A549 (cell line): Measurements from ENCODE around the gene USP32. TPM values are rescaled to one million over a fixed set of nuclear protein-coding genes. Genes with fewer than 3 reads are reported as not detected.

Experiments used
- ATAC-seq, 2 experiments: fragments of 200-7000 bp in 1 of 2; fragments of >200 bp in 1 of 2; cut with Nextera tagmentation in 1 of 2; cut with Tn5 transposase in 1 of 2; 3 replicates each; pipeline versions ENCODE4 v1.8.0 to v1.9.1; 2018 to 2020; ENCODE audit warnings: mild to moderate bottlenecking in 1 of 2, moderate library complexity in 1 of 2
- CTCF ChIA-PET: fragments of 300-600 bp; sonication (Branson Sonifier 250); formaldehyde crosslinking; extraction: SDS; loops from one replicate; lab custom pipeline; 2021; ENCODE audit warnings: antibody characterized with exemption, inconsistent platforms; lab: Yijun Ruan, JAX
- POLR2A ChIA-PET: fragments of 350-600 bp; formaldehyde crosslinking; extraction: SDS; loops from one replicate; lab custom pipeline; 2021; ENCODE audit warnings: antibody characterized with exemption, inconsistent platforms; lab: Yijun Ruan, JAX
- DNase-seq, 2 experiments: peaks; one replicate each; pipeline versions ENCODE4 v3.0.0 to v3.0.0-alpha.2; 2011 to 2016; ENCODE audit warnings: low read depth in 1 of 2, low spot score in 1 of 2
- FAIRE-seq: peaks from 2 replicates; lab custom pipeline; 2011; peaks lifted over from hg19 to GRCh38; lab: Jason Lieb, UNC
- H3K27ac ChIP-seq, 2 experiments: fragments of >200 bp; sonication (Bioruptor Twin); formaldehyde crosslinking; 3 replicates each; pipeline ENCODE4 v1.5.1; 2016 to 2017
- H3K4me1 ChIP-seq: fragments of >200 bp; sonication (Bioruptor Twin); formaldehyde crosslinking; 3 replicates; pipeline ENCODE4 v1.6.1; 2016
- H3K4me2 ChIP-seq: fragments of >200 bp; sonication (Bioruptor Twin); formaldehyde crosslinking; 3 replicates; pipeline ENCODE4 v1.6.1; 2016
- H3K4me3 ChIP-seq: fragments of >200 bp; sonication (Bioruptor Twin); formaldehyde crosslinking; 3 replicates; pipeline ENCODE4 v1.5.1; 2016
- H3K9me3 ChIP-seq: fragments of >200 bp; sonication (Bioruptor Twin); formaldehyde crosslinking; 3 replicates; pipeline ENCODE4 v1.6.1; 2016
- CEBPB ChIP-seq, 2 experiments: fragments of >200 bp in 1 of 2; sonication (Bioruptor Twin) in 1 of 2; formaldehyde crosslinking in 1 of 2; IDR thresholded peaks; 2 replicates each; pipeline ENCODE4 v1.6.1; 2012 to 2016
- CHD4 ChIP-seq: fragments of 200-600 bp; sonication (generic); IDR thresholded peaks from 2 replicates; pipeline ENCODE4 v1.6.1; 2016; ENCODE audit warnings: antibody characterized with exemption, mild to moderate bottlenecking, borderline replicate concordance
- GATA3 ChIP-seq: IDR thresholded peaks from 2 replicates; pipeline ENCODE4 v1.6.1; 2012; ENCODE audit warnings: borderline replicate concordance
- HDAC2 ChIP-seq: fragments of 200-600 bp; sonication (generic); IDR thresholded peaks from 2 replicates; pipeline ENCODE4 v1.6.1; 2016
- HOXA7 ChIP-seq: fragments of 250-450 bp; sonication (Bioruptor Pico); IDR thresholded peaks from 2 replicates; pipeline ENCODE4 v1.5.0; 2020; ENCODE audit warnings: mild to moderate bottlenecking, moderate library complexity
- HOXB5 ChIP-seq: fragments of 250-450 bp; sonication (Bioruptor Pico); IDR thresholded peaks from 2 replicates; pipeline ENCODE4 v1.5.0; 2020; ENCODE audit warnings: mild to moderate bottlenecking, moderate library complexity
- JUN ChIP-seq, 2 experiments: fragments of >200 bp; sonication (Bioruptor Twin); formaldehyde crosslinking; IDR thresholded peaks; 2 replicates in 1 of 2; 3 replicates in 1 of 2; pipeline ENCODE4 v1.6.1; 2016 to 2017
- MAFK ChIP-seq: fragments of 450-650 bp; IDR thresholded peaks from 2 replicates; pipeline ENCODE4 v1.6.1; 2014; ENCODE audit not compliant: partially characterized antibody
- MYC ChIP-seq: IDR thresholded peaks from 2 replicates; pipeline ENCODE4 v1.6.1; 2012; ENCODE audit warnings: mild to moderate bottlenecking, inconsistent platforms, low read length, improper control_type of control experiment, borderline replicate concordance
- NFE2L2 ChIP-seq: fragments of 150-350 bp; conservative IDR thresholded peaks from 2 replicates; pipeline ENCODE4 v1.6.1; 2014; ENCODE audit warnings: low read length
- NPAS2 ChIP-seq: fragments of 250-450 bp; sonication (Bioruptor Pico); IDR thresholded peaks from 2 replicates; pipeline ENCODE4 v1.8.0; 2022; ENCODE audit warnings: mild to moderate bottlenecking, moderate library complexity, borderline replicate concordance
- PHF8 ChIP-seq: fragments of 200-600 bp; sonication (generic); IDR thresholded peaks from 2 replicates; pipeline ENCODE4 v1.6.1; 2016; ENCODE audit warnings: low read depth, mild to moderate bottlenecking, antibody characterized with exemption, moderate library complexity, borderline replicate concordance
- POLR2A ChIP-seq: IDR thresholded peaks from 2 replicates; pipeline ENCODE4 v1.6.1; 2012; ENCODE audit warnings: mild to moderate bottlenecking, low read length
- RARB ChIP-seq: fragments of 250-450 bp; sonication (Bioruptor Pico); IDR thresholded peaks from 2 replicates; pipeline ENCODE4 v1.8.0; 2021; ENCODE audit warnings: mild to moderate bottlenecking, moderate library complexity
- RCOR1 ChIP-seq: fragments of 150-350 bp; IDR thresholded peaks from 2 replicates; pipeline ENCODE4 v1.6.1; 2014; ENCODE audit warnings: antibody characterized with exemption, low read length, low read depth
- RNF2 ChIP-seq: fragments of 200-600 bp; sonication (generic); IDR thresholded peaks from 2 replicates; pipeline ENCODE4 v1.6.1; 2016; ENCODE audit warnings: low read depth, mild to moderate bottlenecking, antibody characterized with exemption, moderate library complexity, borderline replicate concordance
- SREBF2 ChIP-seq: fragments of 450-650 bp; IDR thresholded peaks from 2 replicates; pipeline ENCODE4 v1.6.1; 2014; ENCODE audit warnings: mild to moderate bottlenecking, moderate library complexity
- ZC3H11A ChIP-seq: fragments of 450-650 bp; IDR thresholded peaks from 2 replicates; pipeline ENCODE4 v1.6.1; 2014; ENCODE audit warnings: antibody characterized with exemption, mild to moderate bottlenecking
- WGBS: methylation state at CpG from one replicate; pipeline ENCODE4 v1.1.6; 2017; ENCODE audit errors: missing lambda C conversion rate; 5-methylcytosine and 5-hydroxymethylcytosine counted together
- polyA plus RNA-seq, 4 experiments: library from polyadenylated mRNA; depleted of rRNA in 3 of 4; stranded (reverse); fragments of >200 nt; fragmentation: RNase III in 1 of 4; extraction: RNeasy Plus Mini Kit Qiagen cat#74134 plus additional on column Dnase treatment in 1 of 4; gene quantifications; 2 replicates in 3 of 4; 3 replicates in 1 of 4; pipeline ENCODE4 v1.2.3, GENCODE V29; 2011 to 2017
- TF ChIP-seq, protein P1 (sequence below): fragments of 250-450 bp; sonication (Bioruptor Pico); IDR thresholded peaks from 2 replicates; pipeline ENCODE4 v1.5.0; 2020; ENCODE audit warnings: low read depth, mild to moderate bottlenecking, moderate library complexity
- TF ChIP-seq, protein P2 (sequence below): fragments of >200 bp; sonication (Bioruptor Twin); formaldehyde crosslinking; IDR thresholded peaks from 3 replicates; pipeline ENCODE4 v1.5.1; 2016
- TF ChIP-seq, protein P3 (sequence below): fragments of >200 bp; sonication (Bioruptor Twin); formaldehyde crosslinking; IDR thresholded peaks from 3 replicates; pipeline ENCODE4 v1.6.1; 2016
- TF ChIP-seq, protein P4 (sequence below): fragments of >200 bp; sonication (Bioruptor Twin); formaldehyde crosslinking; IDR thresholded peaks from 2 replicates; pipeline ENCODE4 v1.6.1; 2016

The USP32 gene
- polyA plus RNA-seq, 2 of the 4 experiments (the other 2 are of a cell fraction): 35.4 to 52.2 TPM

DNA sequence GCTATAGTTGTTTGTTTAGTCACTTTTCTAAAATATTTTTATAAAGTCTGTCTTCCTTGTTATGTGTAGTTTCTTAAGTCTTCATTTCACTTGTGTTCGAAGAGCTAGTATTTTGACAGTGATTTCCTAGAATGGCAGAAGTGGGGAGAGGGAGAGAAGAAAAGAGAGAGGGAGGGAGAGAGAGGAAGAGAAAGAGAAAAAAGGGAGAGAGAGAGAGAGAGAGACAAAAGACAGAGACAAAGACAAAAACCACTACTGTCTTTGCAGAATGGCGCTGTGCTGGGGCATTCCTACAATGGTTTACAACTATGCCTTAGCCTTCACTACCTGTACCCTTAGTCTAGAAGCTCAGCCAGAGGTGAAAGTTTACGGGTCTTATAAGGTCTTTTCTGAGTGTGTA is 151.6 kb downstream of the USP32 start:
- FAIRE-seq: no peak
- WGBS: 93% methylated on average over 3 of the region's 3 CpGs

DNA sequence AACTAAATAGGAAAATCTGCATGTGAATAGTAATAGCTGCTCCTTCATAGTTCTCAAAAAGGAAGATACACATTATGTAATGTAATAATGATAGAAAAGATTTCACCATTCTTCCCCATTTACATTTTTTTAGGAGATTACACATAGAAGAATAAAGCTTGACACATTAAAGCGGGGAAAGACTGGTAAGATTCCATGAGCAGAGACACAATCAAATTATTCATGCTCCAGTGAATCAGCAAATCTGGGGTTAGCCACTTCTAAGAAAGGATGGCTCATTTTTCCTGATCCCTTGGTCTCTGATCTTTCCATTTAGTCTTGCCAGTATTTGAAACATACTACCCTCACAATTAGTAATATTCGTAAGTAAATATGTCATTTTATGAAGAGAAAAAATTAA is 160.2 kb downstream of the USP32 start:
- TF ChIP-seq PHF8 (no peak), MAFK (no peak)
- peak; percentile 32 for FAIRE-seq

More for the DNA sequence above, 151.6 kb downstream of the USP32 start:
- no peaks in the 10 kb centered on the region for H3K9me3 ChIP-seq
- no peaks in the 10 kb centered on the region for H3K4me1 ChIP-seq
- CTCF ChIA-PET: interaction anchor here (0.6 to 6.2 kb wide), 4 partner anchors 10 to 144 kb away, joined by 3 to 28 read pairs (median 3); no protein-coding TSS in a partner anchor
- no peak overlapping the region for H3K27ac ChIP-seq
- no peak for ATAC-seq
- H3K4me3 ChIP-seq: no peak overlapping the region
- POLR2A ChIA-PET: no interaction called here
- H3K4me2 ChIP-seq: no peak overlapping the region
- TF ChIP-seq, protein P1, sequence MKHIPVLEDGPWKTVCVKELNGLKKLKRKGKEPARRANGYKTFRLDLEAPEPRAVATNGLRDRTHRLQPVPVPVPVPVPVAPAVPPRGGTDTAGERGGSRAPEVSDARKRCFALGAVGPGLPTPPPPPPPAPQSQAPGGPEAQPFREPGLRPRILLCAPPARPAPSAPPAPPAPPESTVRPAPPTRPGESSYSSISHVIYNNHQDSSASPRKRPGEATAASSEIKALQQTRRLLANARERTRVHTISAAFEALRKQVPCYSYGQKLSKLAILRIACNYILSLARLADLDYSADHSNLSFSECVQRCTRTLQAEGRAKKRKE (CRISPR knock-in tag): no peak
- TF ChIP-seq NFE2L2 (no peak), NPAS2 (CRISPR knock-in tag) (no peak), POLR2A (no peak), ZC3H11A (no peak), GATA3 (no peak), RNF2 (no peak), HOXB5 (CRISPR knock-in tag) (no peak), RARB (CRISPR knock-in tag) (no peak), MYC (no peak), HOXA7 (CRISPR knock-in tag) (no peak), SREBF2 (no peak), CEBPB (IDR thresholded peaks at IDR 0.05) (no peak), CHD4 (no peak), RCOR1 (no peak), JUN (IDR thresholded peaks at IDR 0.05) (no peak), HDAC2 (no peak)
- TF ChIP-seq, protein P2, sequence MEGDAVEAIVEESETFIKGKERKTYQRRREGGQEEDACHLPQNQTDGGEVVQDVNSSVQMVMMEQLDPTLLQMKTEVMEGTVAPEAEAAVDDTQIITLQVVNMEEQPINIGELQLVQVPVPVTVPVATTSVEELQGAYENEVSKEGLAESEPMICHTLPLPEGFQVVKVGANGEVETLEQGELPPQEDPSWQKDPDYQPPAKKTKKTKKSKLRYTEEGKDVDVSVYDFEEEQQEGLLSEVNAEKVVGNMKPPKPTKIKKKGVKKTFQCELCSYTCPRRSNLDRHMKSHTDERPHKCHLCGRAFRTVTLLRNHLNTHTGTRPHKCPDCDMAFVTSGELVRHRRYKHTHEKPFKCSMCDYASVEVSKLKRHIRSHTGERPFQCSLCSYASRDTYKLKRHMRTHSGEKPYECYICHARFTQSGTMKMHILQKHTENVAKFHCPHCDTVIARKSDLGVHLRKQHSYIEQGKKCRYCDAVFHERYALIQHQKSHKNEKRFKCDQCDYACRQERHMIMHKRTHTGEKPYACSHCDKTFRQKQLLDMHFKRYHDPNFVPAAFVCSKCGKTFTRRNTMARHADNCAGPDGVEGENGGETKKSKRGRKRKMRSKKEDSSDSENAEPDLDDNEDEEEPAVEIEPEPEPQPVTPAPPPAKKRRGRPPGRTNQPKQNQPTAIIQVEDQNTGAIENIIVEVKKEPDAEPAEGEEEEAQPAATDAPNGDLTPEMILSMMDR: no peak
- TF ChIP-seq, protein P3, sequence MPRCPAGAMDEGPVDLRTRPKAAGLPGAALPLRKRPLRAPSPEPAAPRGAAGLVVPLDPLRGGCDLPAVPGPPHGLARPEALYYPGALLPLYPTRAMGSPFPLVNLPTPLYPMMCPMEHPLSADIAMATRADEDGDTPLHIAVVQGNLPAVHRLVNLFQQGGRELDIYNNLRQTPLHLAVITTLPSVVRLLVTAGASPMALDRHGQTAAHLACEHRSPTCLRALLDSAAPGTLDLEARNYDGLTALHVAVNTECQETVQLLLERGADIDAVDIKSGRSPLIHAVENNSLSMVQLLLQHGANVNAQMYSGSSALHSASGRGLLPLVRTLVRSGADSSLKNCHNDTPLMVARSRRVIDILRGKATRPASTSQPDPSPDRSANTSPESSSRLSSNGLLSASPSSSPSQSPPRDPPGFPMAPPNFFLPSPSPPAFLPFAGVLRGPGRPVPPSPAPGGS: no peak
- TF ChIP-seq, protein P4, sequence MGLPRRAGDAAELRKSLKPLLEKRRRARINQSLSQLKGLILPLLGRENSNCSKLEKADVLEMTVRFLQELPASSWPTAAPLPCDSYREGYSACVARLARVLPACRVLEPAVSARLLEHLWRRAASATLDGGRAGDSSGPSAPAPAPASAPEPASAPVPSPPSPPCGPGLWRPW: no peak
- DNase-seq: no peak

More for the DNA sequence above, 160.2 kb downstream of the USP32 start:
- ChIA-PET POLR2A (interaction anchor here (0.6 to 2.3 kb wide), 3 partner anchors 153 to 338 kb away, joined by 3 to 10 read pairs (median 4); partner anchors contain the start of gene USP32), CTCF (interaction anchor here (0.6 to 3.8 kb wide), 36 partner anchors 9 to 1919 kb away, joined by 3 to 28 read pairs (median 4); partner anchors contain the start of genes CA4, CHCT1 and USP32)
- no peak for DNase-seq
- WGBS: 85% methylated on average over 2 of the region's 2 CpGs
- no peak overlapping the region for H3K27ac ChIP-seq
- ATAC-seq: peak; percentile 30 to 61; a peak in 3 of 6 replicates
- H3K9me3 ChIP-seq: no peaks in the 10 kb centered on the region
- peaks cover 6% of the 10 kb centered on the region; the same call in 1 of the 3 replicates for H3K4me1 ChIP-seq
- H3K4me2 ChIP-seq: no peak overlapping the region
- no peak overlapping the region for H3K4me3 ChIP-seq
